Measurements from ENCODE around the gene PDZD4. TPM values are rescaled to one million over a fixed set of nuclear protein-coding genes. Genes with fewer than 3 reads are reported as not detected.

The PDZD4 gene
- total and polyA plus RNA-seq, 2 experiments from 2014 or later, result 30.5 to 230 TPM

GRCh38 chrX:153793291-153793690 lies 37.1 kb downstream of the PDZD4 start:
- Histone ChIP-seq H3K79me2 (replicated peaks; ENCODE audit: insufficient read depth) (peaks cover 36% of the 10 kb centered on the region), H3K4me1 (ENCODE audit: insufficient read depth) (no peaks in the 10 kb centered on the region), H3K27me3 (ENCODE audit: insufficient read depth) (no peaks in the 10 kb centered on the region), H4K20me1 (replicated peaks; ENCODE audit: insufficient read depth) (0 out of 2 replicates have a peak, but pooled peaks cover 3% of the 10 kb centered on the region), H3K4me2 (peak overlapping the region; percentile 95), H3K36me3 (ENCODE audit: insufficient read depth) (no peaks in the 10 kb centered on the region), H3K9me2 (ENCODE audit: insufficient read depth) (no peaks in the 10 kb centered on the region), H3K4me3 (peak overlapping the region; percentile 77), H2AFZ (no peak overlapping the region), H3F3A (replicated peaks; ENCODE audit: low read depth) (no peaks in the 10 kb centered on the region), H3K27ac (ENCODE audit: low read depth) (no peak overlapping the region)
- ATAC-seq, result no peak
- Mint-ChIP-seq H3K4me1 (peaks cover 17% of the 10 kb centered on the region), H3K9me3 (no peaks in the 10 kb centered on the region), H3K27me3 (ENCODE audit: insufficient read depth, low read depth, poor library complexity) (peaks cover 4% of the 10 kb centered on the region), H3K36me3 (ENCODE audit: low read depth) (peaks cover 22% of the 10 kb centered on the region), H3K27ac (no peak overlapping the region; the same call in 1 of the 2 replicates), H3K4me3 (peak overlapping the region; percentile 92)
- TF ChIP-seq JUNB (IDR thresholded peaks at IDR 0.05; ENCODE audit: unreplicated experiment), result no peak
- no peak for TF ChIP-seq CREB1 (CRISPR knock-in tag; IDR thresholded peaks at IDR 0.05; ENCODE audit: low read depth)
- no peak for TF ChIP-seq STAT1 (IDR thresholded peaks at IDR 0.05; ENCODE audit: unreplicated experiment)
- no peak for TF ChIP-seq EZH2 (IDR thresholded peaks at IDR 0.05; ENCODE audit: low read depth, unreplicated experiment)
- no peak for TF ChIP-seq ZNF462 (CRISPR knock-in tag; IDR thresholded peaks at IDR 0.05)
- TF ChIP-seq ZNF114 (CRISPR knock-in tag; IDR thresholded peaks at IDR 0.05), result no peak
- TF ChIP-seq POLR2AphosphoS5 (IDR thresholded peaks at IDR 0.05; ENCODE audit: low read depth), result no peak
- no peak for TF ChIP-seq NANOG (IDR thresholded peaks at IDR 0.05; ENCODE audit: borderline replicate concordance)
- no peak for TF ChIP-seq ETS1 (IDR thresholded peaks at IDR 0.05)
- TF ChIP-seq EZH2phosphoT487 (IDR thresholded peaks at IDR 0.05; ENCODE audit: unreplicated experiment), result no peak
- no peak for TF ChIP-seq CTCF (conservative IDR thresholded peaks at IDR 0.05; ENCODE audit: low read depth in 2 of 2)
- no peak for TF ChIP-seq ZNF331 (CRISPR knock-in tag; IDR thresholded peaks at IDR 0.05; ENCODE audit: low read depth)
- no peak for TF ChIP-seq REST (IDR thresholded peaks at IDR 0.05; ENCODE audit: unreplicated experiment)
- DNase-seq (ENCODE audit: low spot score), result no peak

Data from GM23338 (cell line).